Measurements from ENCODE around the gene RNF157. TPM values are rescaled to one million over a fixed set of nuclear protein-coding genes. Genes with fewer than 3 reads are reported as not detected.

RNF157 gene
- total and polyA plus RNA-seq, 9 of the 15 experiments (the other 6 are each of a cell fraction or from before 2014, with no cell fraction given), result 8.1 to 31.7 (median 20.8) TPM

- TF ChIP-seq ZFP91 (CRISPR knock-in tag; IDR thresholded peaks at IDR 0.05) (no peak), KLF13 (tag; IDR thresholded peaks at IDR 0.05; ENCODE audit: borderline replicate concordance, low read depth) (no peak), FOXK2 (conservative IDR thresholded peaks at IDR 0.05 in 1 of 2, IDR thresholded peaks at IDR 0.05 in 1 of 2; ENCODE audit: low read depth in 2 of 2) (no peak), TAF7 (tag; IDR thresholded peaks at IDR 0.05) (no peak), WHSC1 (IDR thresholded peaks at IDR 0.05; ENCODE audit: low read length) (no peak), ASH1L (IDR thresholded peaks at IDR 0.05; ENCODE audit: borderline replicate concordance, low read depth, partially characterized antibody) (no peak), ELF4 (CRISPR knock-in tag; IDR thresholded peaks at IDR 0.05) (no peak), ZNF57 (CRISPR knock-in tag; IDR thresholded peaks at IDR 0.05) (no peak), JUN (IDR thresholded peaks at IDR 0.05; ENCODE audit: borderline replicate concordance, low read depth, low read length) (no peak), JUN (CRISPR knock-in tag; IDR thresholded peaks at IDR 0.05; ENCODE audit: borderline replicate concordance) (no peak), ETS1 (conservative IDR thresholded peaks at IDR 0.05; ENCODE audit: control insufficient read depth, low read depth, low read length) (no peak), MAFF (IDR thresholded peaks at IDR 0.05; ENCODE audit: low read length) (no peak)
- TF ChIP-seq, protein P1, sequence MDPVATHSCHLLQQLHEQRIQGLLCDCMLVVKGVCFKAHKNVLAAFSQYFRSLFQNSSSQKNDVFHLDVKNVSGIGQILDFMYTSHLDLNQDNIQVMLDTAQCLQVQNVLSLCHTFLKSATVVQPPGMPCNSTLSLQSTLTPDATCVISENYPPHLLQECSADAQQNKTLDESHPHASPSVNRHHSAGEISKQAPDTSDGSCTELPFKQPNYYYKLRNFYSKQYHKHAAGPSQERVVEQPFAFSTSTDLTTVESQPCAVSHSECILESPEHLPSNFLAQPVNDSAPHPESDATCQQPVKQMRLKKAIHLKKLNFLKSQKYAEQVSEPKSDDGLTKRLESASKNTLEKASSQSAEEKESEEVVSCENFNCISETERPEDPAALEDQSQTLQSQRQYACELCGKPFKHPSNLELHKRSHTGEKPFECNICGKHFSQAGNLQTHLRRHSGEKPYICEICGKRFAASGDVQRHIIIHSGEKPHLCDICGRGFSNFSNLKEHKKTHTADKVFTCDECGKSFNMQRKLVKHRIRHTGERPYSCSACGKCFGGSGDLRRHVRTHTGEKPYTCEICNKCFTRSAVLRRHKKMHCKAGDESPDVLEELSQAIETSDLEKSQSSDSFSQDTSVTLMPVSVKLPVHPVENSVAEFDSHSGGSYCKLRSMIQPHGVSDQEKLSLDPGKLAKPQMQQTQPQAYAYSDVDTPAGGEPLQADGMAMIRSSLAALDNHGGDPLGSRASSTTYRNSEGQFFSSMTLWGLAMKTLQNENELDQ (CRISPR knock-in tag; IDR thresholded peaks at IDR 0.05; ENCODE audit: borderline replicate concordance), result no peak
Observed at GRCh38 chr17:76278952-76279741, 38.9 kb upstream of the RNF157 start (continued).
